Mesothelial cell of epicardium (in vitro differentiated cells): ENCODE measurements around the gene STAT3. TPM values are rescaled to one million over a fixed set of nuclear protein-coding genes. Genes with fewer than 3 reads are reported as not detected.

Source experiments
- DNase-seq, 2 experiments: peaks; one replicate each; pipeline ENCODE4 v3.0.0; 2021; ENCODE audit warnings: low spot score in 2 of 2; ENCODE audit not compliant: unreplicated experiment in 2 of 2
- H3K27ac Mint-ChIP-seq: 2 replicates; pipeline ENCODE4 v1.8.0; 2021; ENCODE audit warnings: mixed read lengths
- H3K27me3 Mint-ChIP-seq: 2 replicates; pipeline ENCODE4 v1.8.0; 2021; ENCODE audit warnings: low read depth, mixed read lengths
- H3K36me3 Mint-ChIP-seq: 2 replicates; pipeline ENCODE4 v1.8.0; 2021; ENCODE audit warnings: mixed read lengths
- H3K4me1 Mint-ChIP-seq: 2 replicates; pipeline ENCODE4 v1.8.0; 2021; ENCODE audit warnings: mixed read lengths
- H3K4me3 Mint-ChIP-seq: 2 replicates; pipeline ENCODE4 v1.8.0; 2021; ENCODE audit warnings: mild to moderate bottlenecking, moderate library complexity, mixed read lengths
- H3K9me3 Mint-ChIP-seq: 2 replicates; pipeline ENCODE4 v1.8.0; 2021; ENCODE audit warnings: mixed read lengths
- total RNA-seq: library from RNA; stranded (reverse); gene quantifications from 3 replicates; pipeline ENCODE4 v1.2.1, GENCODE V29; 2021
- TF ChIP-seq, protein P1 (sequence below): fragments of 200-600 bp; sonication (generic); IDR thresholded peaks from one replicate; pipeline ENCODE4 v1.5.0; 2021; ENCODE audit warnings: antibody characterized with exemption; ENCODE audit not compliant: unreplicated experiment

The STAT3 gene
- total RNA-seq, 1 donor from 2014 or later: 118 TPM

DNA sequence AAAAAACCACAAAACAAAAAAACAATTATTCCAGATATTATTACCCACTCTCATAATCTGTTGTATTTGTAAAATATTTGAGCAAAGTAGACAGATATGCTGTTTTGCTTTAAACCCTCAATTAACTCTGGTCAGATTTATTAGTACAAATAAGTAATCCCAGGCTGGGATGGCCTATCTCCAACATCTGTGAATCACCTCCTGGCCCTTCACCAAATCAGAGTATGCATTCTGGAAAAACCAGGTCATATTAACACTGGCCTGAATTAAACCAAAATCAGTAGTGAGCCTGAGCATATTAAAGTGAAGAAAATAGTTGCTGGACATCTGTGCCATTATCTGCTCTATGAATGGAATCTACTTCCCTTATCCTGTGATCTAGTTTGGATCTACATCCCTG, 41.0 kb downstream of the STAT3 start:
- Mint-ChIP-seq H3K9me3 (no peaks in the 10 kb centered on the region), H3K27me3 (no peaks in the 10 kb centered on the region), H3K27ac (peak overlapping the region; percentile 87), H3K4me1 (peaks cover 7% of the 10 kb centered on the region), H3K4me3 (no peak overlapping the region), H3K36me3 (peaks cover 25% of the 10 kb centered on the region)
- DNase-seq: no peak
- TF ChIP-seq, protein P1, sequence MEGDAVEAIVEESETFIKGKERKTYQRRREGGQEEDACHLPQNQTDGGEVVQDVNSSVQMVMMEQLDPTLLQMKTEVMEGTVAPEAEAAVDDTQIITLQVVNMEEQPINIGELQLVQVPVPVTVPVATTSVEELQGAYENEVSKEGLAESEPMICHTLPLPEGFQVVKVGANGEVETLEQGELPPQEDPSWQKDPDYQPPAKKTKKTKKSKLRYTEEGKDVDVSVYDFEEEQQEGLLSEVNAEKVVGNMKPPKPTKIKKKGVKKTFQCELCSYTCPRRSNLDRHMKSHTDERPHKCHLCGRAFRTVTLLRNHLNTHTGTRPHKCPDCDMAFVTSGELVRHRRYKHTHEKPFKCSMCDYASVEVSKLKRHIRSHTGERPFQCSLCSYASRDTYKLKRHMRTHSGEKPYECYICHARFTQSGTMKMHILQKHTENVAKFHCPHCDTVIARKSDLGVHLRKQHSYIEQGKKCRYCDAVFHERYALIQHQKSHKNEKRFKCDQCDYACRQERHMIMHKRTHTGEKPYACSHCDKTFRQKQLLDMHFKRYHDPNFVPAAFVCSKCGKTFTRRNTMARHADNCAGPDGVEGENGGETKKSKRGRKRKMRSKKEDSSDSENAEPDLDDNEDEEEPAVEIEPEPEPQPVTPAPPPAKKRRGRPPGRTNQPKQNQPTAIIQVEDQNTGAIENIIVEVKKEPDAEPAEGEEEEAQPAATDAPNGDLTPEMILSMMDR: no peak

DNA sequence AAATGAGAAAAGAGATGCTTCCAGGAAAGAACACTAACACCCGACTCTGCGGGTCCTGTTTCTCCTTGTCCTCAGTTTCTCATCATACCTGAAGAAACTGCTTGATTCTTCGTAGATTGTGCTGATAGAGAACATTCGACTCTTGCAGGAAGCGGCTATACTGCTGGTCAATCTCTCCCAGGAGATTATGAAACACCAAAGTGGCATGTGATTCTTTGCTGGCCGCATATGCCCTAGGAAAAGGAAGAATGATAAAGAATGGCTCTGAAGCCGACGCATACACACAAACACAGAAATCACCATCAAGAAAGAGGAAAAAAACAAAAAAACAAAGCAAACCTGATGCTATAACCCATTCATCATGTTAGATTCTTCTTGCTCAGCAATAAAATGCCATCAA, 41.8 kb downstream of the STAT3 start:
- no peak overlapping the region for H3K27ac Mint-ChIP-seq

DNA sequence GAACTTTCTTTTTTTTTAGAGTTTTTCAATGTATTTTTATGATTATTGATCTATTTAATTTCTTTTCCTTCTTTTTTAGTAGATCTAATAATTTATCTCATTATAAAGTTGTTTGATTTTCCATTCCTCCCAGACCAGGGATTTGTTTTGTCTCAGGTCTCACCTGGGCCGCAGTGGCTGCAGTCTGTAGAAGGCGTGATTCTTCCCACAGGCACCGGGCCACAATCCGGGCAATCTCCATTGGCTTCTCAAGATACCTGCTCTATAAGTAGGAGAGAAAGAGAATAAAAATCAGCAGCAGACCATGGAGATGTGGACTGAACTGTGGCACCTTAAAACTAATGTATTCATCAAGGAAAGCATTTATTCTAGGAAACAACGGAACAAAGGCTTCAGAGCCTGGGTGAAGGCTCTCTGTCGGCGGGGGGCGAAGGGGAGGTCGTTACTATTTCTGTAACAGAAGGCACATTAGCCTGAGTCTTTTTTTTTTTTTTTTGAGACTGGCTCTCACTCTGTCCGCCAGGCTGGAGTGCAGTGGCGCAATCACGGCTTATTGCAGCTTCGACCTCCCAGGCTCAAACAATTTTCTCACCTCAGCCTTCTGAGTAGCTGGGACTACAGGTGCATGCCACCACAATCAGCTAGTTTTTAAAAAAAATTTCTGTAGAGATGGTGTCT, 42.7 kb downstream of the STAT3 start:
- TF ChIP-seq, protein P1: no peak
- no peak for DNase-seq
- no peak overlapping the region for H3K27ac Mint-ChIP-seq
- H3K9me3 Mint-ChIP-seq: no peaks in the 10 kb centered on the region
- no peak overlapping the region for H3K4me3 Mint-ChIP-seq
- peaks cover 7% of the 10 kb centered on the region for H3K4me1 Mint-ChIP-seq
- no peaks in the 10 kb centered on the region for H3K27me3 Mint-ChIP-seq
- H3K36me3 Mint-ChIP-seq: peaks cover 35% of the 10 kb centered on the region

More for the DNA sequence above, 41.8 kb downstream of the STAT3 start:
- no peaks in the 10 kb centered on the region for H3K9me3 Mint-ChIP-seq
- no peak overlapping the region for H3K4me3 Mint-ChIP-seq
- TF ChIP-seq, protein P1: no peak
- no peak for DNase-seq
- H3K36me3 Mint-ChIP-seq: peaks cover 25% of the 10 kb centered on the region
- peaks cover 7% of the 10 kb centered on the region for H3K4me1 Mint-ChIP-seq
- no peaks in the 10 kb centered on the region for H3K27me3 Mint-ChIP-seq

DNA sequence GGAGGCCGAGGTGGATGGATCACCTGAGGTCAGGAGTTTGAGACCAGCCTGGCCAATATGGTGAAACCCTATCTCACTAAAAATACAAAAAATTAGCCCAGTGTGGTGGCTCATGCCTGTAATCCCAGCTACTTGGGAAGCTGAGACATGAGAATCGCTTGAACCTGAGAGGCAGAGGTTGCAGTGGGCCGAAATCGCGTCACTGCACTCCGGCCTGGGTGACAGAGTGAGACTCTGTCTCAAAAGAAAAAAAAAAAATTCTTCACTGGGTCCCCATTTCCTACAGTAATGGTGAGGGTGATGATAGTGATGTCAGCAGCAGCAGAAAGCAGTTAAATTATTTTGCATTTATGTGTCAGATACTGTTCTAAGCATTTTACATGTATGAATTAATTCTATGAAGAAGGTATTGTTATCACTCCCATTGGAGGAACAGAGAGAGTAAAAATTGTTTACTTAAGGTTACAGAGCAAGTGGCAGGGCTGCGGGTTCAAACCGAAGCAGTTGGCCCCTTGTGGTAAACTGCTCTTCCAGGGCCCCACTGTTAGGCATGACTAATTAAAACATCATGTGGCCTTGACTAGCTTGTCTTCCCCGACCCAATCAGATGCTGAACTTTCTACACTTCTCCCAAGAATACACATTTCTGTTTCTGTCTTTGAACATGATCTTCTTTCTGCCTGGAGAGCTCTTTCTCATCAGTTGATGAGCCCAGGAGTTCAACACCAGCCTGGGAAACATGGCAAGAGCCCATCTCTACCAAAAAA, 45.8 kb downstream of the STAT3 start:
- Mint-ChIP-seq H3K4me1 (peaks cover 4% of the 10 kb centered on the region), H3K27me3 (no peaks in the 10 kb centered on the region), H3K36me3 (peaks cover 37% of the 10 kb centered on the region), H3K9me3 (no peaks in the 10 kb centered on the region), H3K27ac (no peak overlapping the region), H3K4me3 (no peak overlapping the region)
- DNase-seq: no peak
- TF ChIP-seq, protein P1: no peak

DNA sequence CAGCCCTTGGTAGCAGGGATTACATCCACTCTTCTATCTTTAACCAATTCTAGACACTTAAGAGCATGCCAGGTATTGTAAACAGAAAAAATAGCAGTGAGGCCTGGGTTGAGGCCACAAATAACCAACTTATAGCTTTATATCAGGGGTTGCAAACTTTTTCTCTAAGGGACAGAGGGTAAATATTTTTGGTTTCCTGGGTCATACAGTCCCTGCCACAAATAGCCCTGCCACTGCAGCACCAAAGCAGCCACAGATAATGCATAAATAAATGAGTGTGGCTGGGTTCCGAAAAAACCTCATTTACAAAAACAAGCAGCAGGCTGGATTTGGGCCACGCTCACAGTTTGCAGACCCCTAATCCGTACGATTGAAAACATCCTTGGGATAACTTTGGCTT, 46.7 kb downstream of the STAT3 start:
- no peaks in the 10 kb centered on the region for H3K9me3 Mint-ChIP-seq
- TF ChIP-seq, protein P1: no peak
- no peaks in the 10 kb centered on the region for H3K27me3 Mint-ChIP-seq
- no peak for DNase-seq
- no peak overlapping the region for H3K4me3 Mint-ChIP-seq
- H3K27ac Mint-ChIP-seq: no peak overlapping the region
- H3K36me3 Mint-ChIP-seq: peaks cover 40% of the 10 kb centered on the region
- no peaks in the 10 kb centered on the region for H3K4me1 Mint-ChIP-seq
